Progenitor cell of endocrine pancreas (in vitro differentiated cells): Measurements from ENCODE around the gene ZNF324B. TPM values are rescaled to one million over a fixed set of nuclear protein-coding genes. Genes with fewer than 3 reads are reported as not detected.
A peak's percentile ranks its signal among the peaks of the same experiment; 100 is the strongest.
"Not testable (repeated sequence)": the region's sequence is repeated elsewhere in the genome, so short reads cannot be mapped to it uniquely, and the experiment has no call there.

ENCODE experiments used
- DNase-seq: peaks from one replicate; pipeline ENCODE4 v3.0.0; 2021; ENCODE audit warnings: low spot score; ENCODE audit not compliant: unreplicated experiment
- H3K27ac Mint-ChIP-seq: 2 replicates; pipeline ENCODE4 v1.8.0; 2021; ENCODE audit warnings: mild to moderate bottlenecking, moderate library complexity, mixed read lengths
- H3K27me3 Mint-ChIP-seq: 2 replicates; pipeline ENCODE4 v1.8.0; 2021; ENCODE audit warnings: mixed read lengths
- H3K36me3 Mint-ChIP-seq: 2 replicates; pipeline ENCODE4 v1.8.0; 2022; ENCODE audit warnings: mixed read lengths; ENCODE audit not compliant: insufficient read depth
- H3K4me1 Mint-ChIP-seq: 2 replicates; pipeline ENCODE4 v1.8.0; 2021; ENCODE audit warnings: low read depth, mixed read lengths
- H3K4me3 Mint-ChIP-seq: 2 replicates; pipeline ENCODE4 v1.8.0; 2021; ENCODE audit warnings: low read depth, mild to moderate bottlenecking, moderate library complexity, mixed read lengths
- H3K9me3 Mint-ChIP-seq: 2 replicates; pipeline ENCODE4 v1.8.0; 2021; ENCODE audit warnings: low read depth, mixed read lengths
- CTCF ChIP-seq: fragments of 200-600 bp; sonication (generic); IDR thresholded peaks from one replicate; pipeline ENCODE4 v1.5.0; 2021; ENCODE audit warnings: antibody characterized with exemption, mild to moderate bottlenecking; ENCODE audit not compliant: unreplicated experiment
- total RNA-seq: library from RNA; stranded (reverse); gene quantifications from 2 replicates; pipeline ENCODE4 v1.2.1, GENCODE V29; 2021

ZNF324B gene
- total RNA-seq, 1 donor from 2014 or later = 11.2 TPM

DNA sequence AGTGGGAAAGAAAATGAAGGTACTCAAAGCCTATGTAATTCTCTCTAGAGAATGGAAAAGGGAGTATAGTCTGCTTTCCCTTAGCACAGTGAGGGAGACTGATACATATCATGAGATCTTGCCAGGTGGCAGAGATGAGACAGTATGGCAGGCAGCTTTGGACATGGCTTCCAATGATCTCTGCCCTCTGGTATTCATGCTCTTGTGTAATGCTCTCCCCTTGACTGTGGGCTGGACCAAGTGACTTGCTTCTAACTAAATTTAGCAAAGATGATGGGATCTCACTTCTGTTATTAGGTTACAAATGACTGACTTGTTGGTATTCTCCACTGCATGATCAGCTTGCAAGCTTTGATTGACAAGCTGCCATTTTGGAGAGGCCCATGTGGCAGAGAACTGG, 21.7 kb upstream of the ZNF324B start:
- H3K27ac Mint-ChIP-seq = no peak overlapping the region
- no peak overlapping the region for H3K4me3 Mint-ChIP-seq
- TF ChIP-seq CTCF = no peak
- H3K9me3 Mint-ChIP-seq = peaks cover 28% of the 10 kb centered on the region
- H3K4me1 Mint-ChIP-seq = no peaks in the 10 kb centered on the region
- peaks cover 59% of the 10 kb centered on the region for H3K36me3 Mint-ChIP-seq
- DNase-seq = no peak
- no peaks in the 10 kb centered on the region for H3K27me3 Mint-ChIP-seq

GRCh38 chr19:58434217-58434616, 17.2 kb upstream of the ZNF324B start:
- Mint-ChIP-seq H3K27ac (peak overlapping the region; percentile 41), H3K9me3 (peaks cover 52% of the 10 kb centered on the region), H3K4me1 (no peaks in the 10 kb centered on the region), H3K36me3 (peaks cover 77% of the 10 kb centered on the region), H3K27me3 (no peaks in the 10 kb centered on the region), H3K4me3 (no peak overlapping the region)
- no peak for DNase-seq
- no peak for TF ChIP-seq CTCF

GRCh38 chr19:58439576-58440554, 11.6 kb upstream of the ZNF324B start, which contains the start of gene ZNF132:
ZNF132 (minus strand) TSS chr19:58440153; CDS start chr19:58439821, 332 bp downstream.
- H3K27me3 Mint-ChIP-seq = peaks cover 27% of the 10 kb centered on the region
- H3K4me1 Mint-ChIP-seq = peaks cover 3% of the 10 kb centered on the region
- peak within 1 kb of the TSS; percentile 81 for H3K4me3 Mint-ChIP-seq
- H3K27ac Mint-ChIP-seq = peak within 1 kb of the TSS; percentile 84
- H3K36me3 Mint-ChIP-seq = peaks cover 40% of the 10 kb centered on the region
- no peak for TF ChIP-seq CTCF
- H3K9me3 Mint-ChIP-seq = peaks cover 46% of the 10 kb centered on the region
- DNase-seq = peak; percentile 53

- TF ChIP-seq CTCF = no peak
- Mint-ChIP-seq H3K9me3 (peaks cover 39% of the 10 kb centered on the region), H3K36me3 (peaks cover 33% of the 10 kb centered on the region), H3K4me3 (peak overlapping the region; percentile 81), H3K27ac (peak overlapping the region; percentile 84), H3K27me3 (peaks cover 31% of the 10 kb centered on the region), H3K4me1 (peaks cover 3% of the 10 kb centered on the region)
- DNase-seq = no peak
Measured at GRCh38 chr19:58440556-58440955, 10.9 kb upstream of the ZNF324B start.

DNA sequence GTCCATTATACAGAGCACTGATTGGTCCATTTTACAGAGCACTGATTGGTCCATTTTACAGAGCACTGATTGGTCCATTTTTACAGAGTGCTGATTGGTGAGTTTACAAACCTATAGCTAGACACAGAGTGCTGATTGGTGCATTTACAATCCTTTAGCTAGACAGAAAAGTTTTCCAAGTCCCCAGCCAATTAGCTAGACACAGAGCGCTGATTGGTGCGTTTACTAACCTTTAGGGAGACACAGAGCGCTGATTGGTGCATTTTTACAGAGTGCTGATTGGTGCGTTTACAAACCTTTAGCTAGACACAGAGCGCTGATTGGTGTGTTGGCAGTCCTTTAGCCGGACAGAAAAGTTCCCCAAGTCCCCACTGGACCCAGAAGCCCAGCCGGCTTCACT, 8.4 kb upstream of the ZNF324B start:
- DNase-seq, H3K27ac Mint-ChIP-seq, H3K4me3 Mint-ChIP-seq, H3K4me1 Mint-ChIP-seq: not testable (repeated sequence)
- peaks cover 29% of the 10 kb centered on the region for H3K9me3 Mint-ChIP-seq
- peaks cover 18% of the 10 kb centered on the region for H3K36me3 Mint-ChIP-seq
- H3K27me3 Mint-ChIP-seq = peaks cover 41% of the 10 kb centered on the region

GRCh38 chr19:58448860-58449259, 2.6 kb upstream of the ZNF324B start:
- peaks cover 40% of the 10 kb centered on the region for H3K27me3 Mint-ChIP-seq
- H3K4me1 Mint-ChIP-seq, H3K36me3 Mint-ChIP-seq, DNase-seq, H3K27ac Mint-ChIP-seq, H3K4me3 Mint-ChIP-seq, H3K9me3 Mint-ChIP-seq: not testable (repeated sequence)

- peak overlapping the region; percentile 11 for H3K4me3 Mint-ChIP-seq
- H3K36me3 Mint-ChIP-seq, H3K9me3 Mint-ChIP-seq, H3K4me1 Mint-ChIP-seq, DNase-seq, H3K27ac Mint-ChIP-seq: not testable (repeated sequence)
- H3K27me3 Mint-ChIP-seq = peaks cover 29% of the 10 kb centered on the region
Measured at GRCh38 chr19:58449980-58450379, 1.4 kb upstream of the ZNF324B start.
